ENCODE measurements around the gene TMEM25. TPM values are rescaled to one million over a fixed set of nuclear protein-coding genes. Genes with fewer than 3 reads are reported as not detected.

Gene TMEM25
- total and polyA plus RNA-seq, 8 donors, result 15.4 to 33.2 (median 22.7) TPM

DNA sequence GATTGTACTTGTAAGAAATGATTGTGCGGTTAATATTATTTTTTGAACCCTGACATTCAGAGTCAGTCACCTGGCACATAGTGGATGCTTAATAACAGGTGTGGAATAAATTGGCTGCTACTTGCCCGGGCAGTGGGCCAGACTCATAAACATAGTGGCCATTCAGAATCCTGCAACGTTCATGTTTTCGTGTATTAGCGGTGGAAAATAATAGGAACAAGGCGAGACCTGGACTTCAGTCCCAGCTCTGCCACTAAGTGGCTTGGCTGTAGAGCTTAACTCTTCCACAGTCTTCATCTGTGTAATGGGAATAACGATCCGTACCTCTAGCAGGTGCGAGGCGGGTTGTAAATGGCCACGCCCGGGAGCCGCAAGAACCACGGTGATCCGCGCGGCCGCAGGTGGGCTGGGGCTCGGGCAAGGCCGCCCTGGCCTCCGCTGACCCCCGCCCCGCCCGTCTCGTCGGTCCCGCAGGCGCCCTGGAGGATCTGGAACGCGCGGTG is 761 bp upstream of the TMEM25 start:
- peaks cover 0 to 3% of the 10 kb centered on the region in 2 donors for H3K36me3 ChIP-seq
- H3K4me1 ChIP-seq, result peaks cover 7 to 23% of the 10 kb centered on the region in 2 donors
- peaks cover 0 to 18% of the 10 kb centered on the region in 2 donors for H3K27me3 ChIP-seq
- intact Hi-C loops (cut with DNase I), result no loop called here
- ATAC-seq (no peak), DNase-seq (peak in 1 of 4 donors; percentile 5)
- peak overlapping the region; percentile 50 to 60 for H3K27ac ChIP-seq
- peak overlapping the region; percentile 58 to 66 for H3K4me3 ChIP-seq
- TF ChIP-seq CTCF (IDR thresholded peaks at IDR 0.05), result no peak
- no peaks in the 10 kb centered on the region for H3K9me3 ChIP-seq

DNA sequence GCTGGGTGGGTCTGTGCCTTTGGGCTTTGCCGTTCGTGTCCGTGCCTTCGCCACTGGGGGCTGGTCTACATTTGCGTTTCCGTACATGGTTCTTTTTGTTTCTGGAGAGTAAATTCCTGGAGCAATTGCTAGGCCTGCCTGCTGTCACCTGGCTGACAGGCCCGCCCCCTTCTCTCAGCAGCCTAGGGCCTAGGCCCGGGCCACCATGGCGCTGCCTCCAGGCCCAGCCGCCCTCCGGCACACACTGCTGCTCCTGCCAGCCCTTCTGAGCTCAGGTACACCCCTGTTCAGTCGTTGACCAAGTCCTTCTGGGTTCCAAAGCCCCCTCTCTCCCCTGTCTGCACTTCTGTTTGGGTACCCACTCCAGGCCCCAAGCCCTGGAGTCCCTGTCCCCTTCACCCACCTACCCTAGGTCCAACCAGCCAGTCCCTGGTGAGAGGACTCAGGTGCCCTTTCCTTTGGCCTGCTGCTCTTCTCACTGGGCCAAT is 649 bp downstream of the TMEM25 start:
- Histone ChIP-seq H3K27me3 (peaks cover 0 to 18% of the 10 kb centered on the region in 2 donors), H3K4me3 (peak overlapping the region; percentile 58 to 66), H3K27ac (peak overlapping the region in 1 of 2 donors; percentile 60), H3K36me3 (no peaks in the 10 kb centered on the region), H3K9me3 (no peaks in the 10 kb centered on the region), H3K4me1 (peaks cover 7 to 23% of the 10 kb centered on the region in 2 donors)
- intact Hi-C loops (cut with DNase I), result no loop called here
- DNase-seq (no peak), ATAC-seq (peak; percentile 18)
- TF ChIP-seq CTCF (IDR thresholded peaks at IDR 0.05), result no peak

DNA sequence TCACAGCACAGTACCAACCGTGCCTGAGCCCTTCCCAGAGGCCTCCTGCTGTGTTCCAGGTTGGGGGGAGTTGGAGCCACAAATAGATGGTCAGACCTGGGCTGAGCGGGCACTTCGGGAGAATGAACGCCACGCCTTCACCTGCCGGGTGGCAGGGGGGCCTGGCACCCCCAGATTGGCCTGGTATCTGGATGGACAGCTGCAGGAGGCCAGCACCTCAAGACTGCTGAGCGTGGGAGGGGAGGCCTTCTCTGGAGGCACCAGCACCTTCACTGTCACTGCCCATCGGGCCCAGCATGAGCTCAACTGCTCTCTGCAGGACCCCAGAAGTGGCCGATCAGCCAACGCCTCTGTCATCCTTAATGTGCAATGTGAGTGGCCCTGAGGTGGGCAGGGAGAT is 1.1 kb downstream of the TMEM25 start:
- H3K27ac ChIP-seq, result no peak overlapping the region
- DNase-seq (no peak), ATAC-seq (no peak)
- intact Hi-C loops (cut with DNase I), result no loop called here
- peaks cover 7 to 23% of the 10 kb centered on the region in 2 donors for H3K4me1 ChIP-seq
- peaks cover 0 to 18% of the 10 kb centered on the region in 2 donors for H3K27me3 ChIP-seq
- no peaks in the 10 kb centered on the region for H3K9me3 ChIP-seq
- H3K36me3 ChIP-seq, result no peaks in the 10 kb centered on the region
- TF ChIP-seq CTCF (IDR thresholded peaks at IDR 0.05), result no peak
- peak overlapping the region in 1 of 2 donors; percentile 66 for H3K4me3 ChIP-seq

- DNase-seq (no peak), ATAC-seq (no peak)
- no peak overlapping the region for H3K27ac ChIP-seq
- no peaks in the 10 kb centered on the region for H3K36me3 ChIP-seq
- H3K4me3 ChIP-seq, result no peak overlapping the region
- no peaks in the 10 kb centered on the region for H3K9me3 ChIP-seq
- peaks cover 0 to 18% of the 10 kb centered on the region in 2 donors for H3K27me3 ChIP-seq
- H3K4me1 ChIP-seq, result peaks cover 7 to 23% of the 10 kb centered on the region in 2 donors
- no peak for TF ChIP-seq CTCF (IDR thresholded peaks at IDR 0.05)
- intact Hi-C loops (cut with DNase I), result no loop called here
Observed at GRCh38 chr11:118532852-118533768, 2.1 kb downstream of the TMEM25 start.
